Pancreas (tissue), 10 donors: ENCODE results near the gene HDAC11. TPM values are rescaled to one million over a fixed set of nuclear protein-coding genes. Genes with fewer than 3 reads are reported as not detected.
"Not testable (repeated sequence)": the region's sequence is repeated elsewhere in the genome, so short reads cannot be mapped to it uniquely, and the experiment has no call there.

ENCODE experiments used
- ATAC-seq, 4 donors: fragments of 200-7000 bp; cut with Tn5 transposase; one replicate each; pipeline versions ENCODE4 v1.8.0 to v1.9.1; 2020; ENCODE audit warnings: mild to moderate bottlenecking in 4 of 4, moderate library complexity in 4 of 4
- DNase-seq, 6 donors: peaks; one replicate each; pipeline ENCODE4 v3.0.0-alpha.2; 2020
- FAIRE-seq: peaks from 2 replicates; lab custom pipeline; 2012; peaks lifted over from hg19 to GRCh38; lab: Jason Lieb, UNC
- H3K27ac ChIP-seq, 4 donors: fragments of 200-600 bp; sonication (generic); 1 replicate in 3 of 4; 2 replicates in 1 of 4; pipeline versions ENCODE4 v1.5.0 to v1.8.0; 2020
- H3K27me3 ChIP-seq, 4 donors: fragments of 200-600 bp; one replicate each; pipeline ENCODE4 v1.8.0; 2021
- H3K36me3 ChIP-seq, 3 donors: fragments of 200-600 bp; sonication (generic) in 1 of 3; one replicate each; pipeline versions ENCODE4 v1.5.0 to v1.8.0; 2020 to 2021
- H3K4me1 ChIP-seq, 3 donors: fragments of 200-600 bp; one replicate each; pipeline ENCODE4 v1.8.0; 2021
- H3K4me3 ChIP-seq, 4 donors: fragments of 200-600 bp; sonication (generic) in 2 of 4; one replicate each; pipeline versions ENCODE4 v1.5.0 to v1.8.0; 2020 to 2021
- H3K9me3 ChIP-seq, 4 donors: fragments of 200-600 bp; one replicate each; pipeline ENCODE4 v1.8.0; 2021
- WGBS, 2 donors: extraction: QIAGEN DNeasy Blood & Tissue Kit; methylation state at CpG; one replicate each; pipeline ENCODE4 v1.1.7; 2013; 5-methylcytosine and 5-hydroxymethylcytosine counted together
- intact Hi-C, 3 donors: fragments of 100-400 bp; cut with DNase I; formaldehyde crosslinking; loops; one replicate each; pipeline versions ENCODE4 v1.11.1 to v1.14.2; 2022
- polyA plus RNA-seq, 2 donors: library from polyadenylated mRNA; stranded (reverse); fragments of 200-250 nt; gene quantifications; one replicate each; pipeline ENCODE4 v1.2.3, GENCODE V29; 2013
- total RNA-seq, 6 donors: library from RNA; stranded (reverse); fragmentation: NEBNext Ultra II Directional in 4 of 6; extraction: Animal tissue kit (Norgen Biotek cat#: 25700) in 4 of 6; gene quantifications; one replicate each; pipeline versions ENCODE4 v1.2.1 to v1.2.4, GENCODE V29; 2021 to 2023
- TF ChIP-seq, protein P1 (sequence below), 4 donors: fragments of 200-600 bp; sonication (generic) in 3 of 4; IDR thresholded peaks; one replicate each; pipeline versions ENCODE4 v1.5.0 to v1.8.0; 2021; ENCODE audit warnings: antibody characterized with exemption in 4 of 4
- donor health status: healthy with polysubstance abuse.
- donor health status: DM: no; HTN: no; CAD: no; lungs with moderate emphysema.
- donor health status: DM: no; HTN: no; CAD: no.
- donor health status: control.
- donor health status: control.
- donor health status: Bipolar disorder and iron deficiency.
- donor health status: DM: yes; HTN: yes; CAD: no.
- donor health status: DM: no; HTN: no; CAD: no.
- donor health status: DM: no; HTN: no; CAD: no.
- donor health status: DM: yes; HTN: yes; CAD: no.

Gene HDAC11
- total and polyA plus RNA-seq, 8 donors = 20.4 to 40.3 (median 26.8) TPM

GRCh38 chr3:13440204-13440817 lies 39.8 kb upstream of the HDAC11 start:
- Histone ChIP-seq H3K27ac (no peak overlapping the region), H3K36me3 (no peaks in the 10 kb centered on the region), H3K4me3 (no peak overlapping the region), H3K27me3 (no peaks in the 10 kb centered on the region), H3K4me1 (no peaks in the 10 kb centered on the region), H3K9me3 (no peaks in the 10 kb centered on the region)
- intact Hi-C loops = no loop called here
- TF ChIP-seq, protein P1, sequence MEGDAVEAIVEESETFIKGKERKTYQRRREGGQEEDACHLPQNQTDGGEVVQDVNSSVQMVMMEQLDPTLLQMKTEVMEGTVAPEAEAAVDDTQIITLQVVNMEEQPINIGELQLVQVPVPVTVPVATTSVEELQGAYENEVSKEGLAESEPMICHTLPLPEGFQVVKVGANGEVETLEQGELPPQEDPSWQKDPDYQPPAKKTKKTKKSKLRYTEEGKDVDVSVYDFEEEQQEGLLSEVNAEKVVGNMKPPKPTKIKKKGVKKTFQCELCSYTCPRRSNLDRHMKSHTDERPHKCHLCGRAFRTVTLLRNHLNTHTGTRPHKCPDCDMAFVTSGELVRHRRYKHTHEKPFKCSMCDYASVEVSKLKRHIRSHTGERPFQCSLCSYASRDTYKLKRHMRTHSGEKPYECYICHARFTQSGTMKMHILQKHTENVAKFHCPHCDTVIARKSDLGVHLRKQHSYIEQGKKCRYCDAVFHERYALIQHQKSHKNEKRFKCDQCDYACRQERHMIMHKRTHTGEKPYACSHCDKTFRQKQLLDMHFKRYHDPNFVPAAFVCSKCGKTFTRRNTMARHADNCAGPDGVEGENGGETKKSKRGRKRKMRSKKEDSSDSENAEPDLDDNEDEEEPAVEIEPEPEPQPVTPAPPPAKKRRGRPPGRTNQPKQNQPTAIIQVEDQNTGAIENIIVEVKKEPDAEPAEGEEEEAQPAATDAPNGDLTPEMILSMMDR (IDR thresholded peaks at IDR 0.05) = no peak
- no peak for FAIRE-seq
- DNase-seq = no peak
- no peak for ATAC-seq
- 73 to 83% methylated on average over 4 of the region's 4 CpGs for WGBS, 2 donors

DNA sequence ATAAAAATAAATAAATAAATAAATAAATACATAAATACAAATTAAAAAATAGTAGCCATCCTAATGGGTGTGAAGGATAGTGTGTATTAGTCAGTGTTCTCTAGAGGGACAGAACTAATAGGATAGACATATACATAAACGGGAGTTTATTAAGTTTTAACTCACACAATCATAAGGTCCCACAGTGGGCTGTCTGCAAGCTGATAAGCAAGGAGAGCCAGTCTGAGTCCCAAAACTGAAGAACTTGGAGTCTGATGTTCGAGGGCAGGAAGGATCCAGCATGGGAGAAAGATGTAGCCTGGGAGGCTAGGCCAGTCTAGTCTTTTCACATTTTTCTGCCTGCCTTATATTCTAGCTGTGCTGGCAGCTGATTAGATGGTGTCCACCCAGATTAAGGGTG lies 37.2 kb upstream of the HDAC11 start:
- FAIRE-seq, intact Hi-C loops, ATAC-seq, H3K36me3 ChIP-seq, H3K27ac ChIP-seq, H3K27me3 ChIP-seq, H3K9me3 ChIP-seq, H3K4me3 ChIP-seq, DNase-seq, H3K4me1 ChIP-seq: not testable (repeated sequence)
- 89 to 91% methylated on average over 2 of the region's 2 CpGs for WGBS, 2 donors

DNA sequence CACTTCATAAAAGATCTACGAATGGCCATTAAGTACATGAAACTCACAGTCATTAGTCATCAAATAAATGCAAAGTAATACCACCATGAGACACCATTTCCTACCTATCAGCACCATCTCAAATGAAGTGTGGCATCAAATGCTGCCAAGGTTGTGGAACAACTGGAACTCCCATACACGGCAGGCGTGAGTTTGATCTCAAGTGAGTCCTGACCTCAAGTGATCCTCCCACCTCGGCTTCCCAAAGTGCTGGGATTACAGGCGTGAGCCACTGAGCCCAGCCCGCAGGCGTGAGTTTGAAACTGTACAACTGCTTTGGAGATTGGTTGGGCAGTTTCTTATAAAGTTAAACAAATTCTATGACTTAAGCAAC lies 28.8 kb upstream of the HDAC11 start:
- Histone ChIP-seq H3K4me1 (peaks cover 0 to 4% (median 4%) of the 10 kb centered on the region in 3 donors), H3K27ac (peak overlapping the region in 3 of 4 donors; percentile 85 to 95 (median 92)), H3K36me3 (no peaks in the 10 kb centered on the region), H3K27me3 (no peaks in the 10 kb centered on the region), H3K4me3 (peak overlapping the region; percentile 6 to 48 (median 36)), H3K9me3 (no peaks in the 10 kb centered on the region)
- TF ChIP-seq, protein P1 (IDR thresholded peaks at IDR 0.05) = no peak
- intact Hi-C loops = no loop called here
- 1 to 3% methylated on average over 7 of the region's 7 CpGs for WGBS, 2 donors
- DNase-seq (peak in 1 of 6 donors; percentile 23), ATAC-seq (peak; percentile 1 to 7 (median 4)), FAIRE-seq (no peak)

DNA sequence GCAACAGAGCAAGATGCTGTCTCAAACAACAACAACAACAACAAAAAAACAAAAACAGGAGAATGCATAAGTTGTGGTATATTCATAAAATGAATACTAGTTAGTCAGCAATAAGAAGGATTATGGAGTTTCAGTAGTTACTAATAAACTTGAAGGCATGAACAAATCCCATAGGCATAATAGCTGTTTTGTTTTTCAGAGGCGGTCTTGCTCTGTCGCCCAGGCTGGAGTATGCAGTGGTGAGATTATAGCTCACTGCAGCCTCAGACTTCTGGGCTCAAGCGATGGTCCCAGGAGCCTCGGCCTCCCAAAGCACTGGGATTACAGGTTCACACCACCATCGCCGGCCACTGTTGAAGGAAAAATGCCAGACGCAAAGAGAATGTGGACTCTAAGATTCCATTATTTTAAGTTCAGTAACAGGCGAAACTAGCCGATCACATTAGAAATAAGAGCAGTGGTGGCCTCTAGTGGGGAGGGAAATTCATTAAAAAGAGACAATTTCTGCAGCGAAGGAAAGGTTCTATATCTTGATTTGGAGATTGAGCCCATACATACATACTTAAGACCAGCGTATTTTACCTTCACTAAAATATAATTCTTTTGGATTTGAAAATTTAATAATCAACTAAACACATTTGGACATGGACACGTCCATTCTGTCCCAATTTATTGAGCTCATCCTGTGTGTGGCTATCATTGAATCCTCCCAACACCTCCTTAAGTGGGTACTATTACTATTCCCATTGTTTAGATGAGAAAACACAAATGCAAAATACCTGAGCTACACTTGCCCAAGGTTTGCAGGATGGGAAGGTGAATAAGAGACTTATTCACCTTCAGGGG lies 27.4 kb upstream of the HDAC11 start:
- Histone ChIP-seq H3K4me3 (peak overlapping the region in 2 of 4 donors; percentile 40 to 48), H3K27me3 (no peaks in the 10 kb centered on the region), H3K4me1 (peaks cover 0 to 4% (median 4%) of the 10 kb centered on the region in 3 donors), H3K9me3 (no peaks in the 10 kb centered on the region), H3K36me3 (no peaks in the 10 kb centered on the region), H3K27ac (peak overlapping the region; percentile 61 to 95 (median 88))
- 6 to 9% methylated on average over 12 of the region's 12 CpGs for WGBS, 2 donors
- peak in 3 of 6 donors; percentile 30 to 49 (median 41) for DNase-seq
- peak; percentile 68 to 82 (median 74) for ATAC-seq
- intact Hi-C loops = no loop called here
- TF ChIP-seq, protein P1 (IDR thresholded peaks at IDR 0.05) = peak in 3 of 4 donors; percentile 39 to 49 (median 43)
- no peak for FAIRE-seq

DNA sequence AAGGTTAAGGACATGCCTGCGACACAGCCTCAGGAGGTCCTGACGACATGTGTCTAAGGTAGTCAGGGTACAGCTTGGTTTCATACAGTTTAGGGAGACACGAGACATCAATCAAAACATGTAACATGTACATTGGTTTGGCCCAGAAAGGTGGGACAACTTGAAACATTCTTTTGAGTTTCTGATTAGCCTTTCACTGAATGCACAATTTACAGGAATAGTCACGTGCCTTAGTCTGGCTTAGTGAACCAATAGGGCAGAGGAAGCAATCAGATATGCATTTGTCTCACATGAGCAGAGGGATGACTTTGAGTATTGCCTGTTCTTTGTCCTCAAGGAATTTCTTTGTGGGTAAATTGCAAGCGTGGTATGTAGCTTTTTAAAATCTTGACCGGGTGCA lies 24.5 kb upstream of the HDAC11 start:
- WGBS, 2 donors = 70 to 75% methylated on average over 6 of the region's 6 CpGs
- Histone ChIP-seq H3K4me3 (no peak overlapping the region), H3K4me1 (peaks cover 0 to 4% (median 4%) of the 10 kb centered on the region in 3 donors), H3K27me3 (no peaks in the 10 kb centered on the region), H3K9me3 (no peaks in the 10 kb centered on the region), H3K36me3 (no peaks in the 10 kb centered on the region), H3K27ac (no peak overlapping the region)
- FAIRE-seq (no peak), DNase-seq (no peak), ATAC-seq (no peak)
- TF ChIP-seq, protein P1 (IDR thresholded peaks at IDR 0.05) = no peak
- intact Hi-C loops = loop anchor here in 1 of 3 donors (5.0 kb wide), 1 partner anchor 363 kb away; no protein-coding TSS in a partner anchor
